HS-27A (cell line): Measurements from ENCODE around the gene FNDC1.
A peak's percentile ranks its signal among the peaks of the same experiment; 100 is the strongest.

ENCODE experiments used
- DNase-seq: peaks from one replicate; pipeline ENCODE4 v3.0.0-alpha.2; 2012; ENCODE audit warnings: low read depth, missing footprints

The FNDC1 gene

DNA sequence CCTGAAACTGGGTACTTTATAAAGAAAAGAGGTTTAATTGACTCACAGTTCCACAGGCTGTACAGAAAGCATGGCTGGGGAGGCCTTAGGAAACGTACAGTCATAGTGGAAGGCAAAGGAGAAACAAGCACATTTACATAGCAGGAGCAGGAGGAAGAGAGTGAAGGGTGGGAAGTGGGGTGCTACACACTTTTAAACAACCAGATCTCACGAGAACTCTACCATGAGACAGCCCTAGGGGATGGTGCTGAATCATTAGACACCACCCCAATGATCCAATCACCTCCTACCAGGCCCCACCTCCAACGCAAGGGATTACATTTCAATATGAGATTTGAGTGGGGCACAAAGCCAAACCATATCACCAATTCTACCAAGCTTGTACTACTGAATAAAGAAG is 7.4 kb upstream of the FNDC1 start:
- no peak for DNase-seq

DNA sequence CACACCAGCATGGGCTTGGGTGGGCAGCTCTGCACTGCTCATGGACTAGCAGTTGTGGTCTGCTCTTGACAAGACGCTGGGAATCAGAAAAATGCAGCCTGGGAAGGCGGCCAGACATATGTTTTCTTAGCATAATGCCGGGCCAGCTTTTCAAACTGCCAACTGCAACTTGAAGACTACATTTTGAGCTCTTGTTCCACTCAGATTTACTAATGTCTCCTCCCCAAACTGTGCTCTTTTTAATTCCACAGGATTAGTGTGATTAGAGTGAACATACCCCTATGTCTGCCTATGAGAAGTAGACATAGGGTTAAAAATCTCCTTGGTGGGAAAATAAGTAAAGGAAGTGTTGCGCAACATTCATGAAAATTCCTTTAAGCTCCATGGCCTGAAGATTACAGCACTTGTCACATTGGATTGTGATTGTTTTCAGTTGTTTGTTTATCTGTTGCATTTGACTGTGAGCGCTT is 5.3 kb upstream of the FNDC1 start:
- DNase-seq: peak; percentile 47

DNA sequence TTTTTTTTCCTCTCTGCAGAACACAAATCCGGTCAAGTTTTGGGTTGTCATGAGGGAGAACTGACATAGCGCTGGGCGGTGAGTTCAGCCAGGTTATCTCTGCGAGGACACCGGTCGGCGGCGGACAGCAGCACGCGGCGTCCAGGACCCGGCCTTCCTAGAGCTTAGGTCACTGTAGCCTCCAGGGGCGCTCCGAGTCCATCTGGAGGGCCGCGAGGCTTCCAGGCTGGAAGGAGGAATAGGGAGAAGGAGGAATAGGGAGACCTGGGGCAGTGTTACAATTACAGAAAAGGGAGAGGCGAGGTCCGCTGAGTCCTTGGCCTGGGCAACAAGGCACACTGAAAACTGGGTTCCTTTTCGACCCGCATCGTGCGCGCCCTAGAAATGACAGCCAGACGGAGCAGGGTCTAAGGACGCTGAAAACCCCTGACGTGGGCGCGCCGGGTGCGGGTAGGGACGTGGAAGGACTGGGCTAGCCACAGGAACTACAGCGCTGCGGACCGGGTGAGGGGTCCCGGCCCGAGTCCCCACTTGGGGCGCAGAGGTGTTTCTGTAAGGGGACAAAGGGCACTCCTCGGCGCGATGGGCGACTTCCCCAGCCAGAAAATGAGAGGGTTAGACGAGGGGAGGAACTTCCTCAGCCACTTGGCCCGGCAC is 536 bp upstream of the FNDC1 start:
- DNase-seq: no peak

DNA sequence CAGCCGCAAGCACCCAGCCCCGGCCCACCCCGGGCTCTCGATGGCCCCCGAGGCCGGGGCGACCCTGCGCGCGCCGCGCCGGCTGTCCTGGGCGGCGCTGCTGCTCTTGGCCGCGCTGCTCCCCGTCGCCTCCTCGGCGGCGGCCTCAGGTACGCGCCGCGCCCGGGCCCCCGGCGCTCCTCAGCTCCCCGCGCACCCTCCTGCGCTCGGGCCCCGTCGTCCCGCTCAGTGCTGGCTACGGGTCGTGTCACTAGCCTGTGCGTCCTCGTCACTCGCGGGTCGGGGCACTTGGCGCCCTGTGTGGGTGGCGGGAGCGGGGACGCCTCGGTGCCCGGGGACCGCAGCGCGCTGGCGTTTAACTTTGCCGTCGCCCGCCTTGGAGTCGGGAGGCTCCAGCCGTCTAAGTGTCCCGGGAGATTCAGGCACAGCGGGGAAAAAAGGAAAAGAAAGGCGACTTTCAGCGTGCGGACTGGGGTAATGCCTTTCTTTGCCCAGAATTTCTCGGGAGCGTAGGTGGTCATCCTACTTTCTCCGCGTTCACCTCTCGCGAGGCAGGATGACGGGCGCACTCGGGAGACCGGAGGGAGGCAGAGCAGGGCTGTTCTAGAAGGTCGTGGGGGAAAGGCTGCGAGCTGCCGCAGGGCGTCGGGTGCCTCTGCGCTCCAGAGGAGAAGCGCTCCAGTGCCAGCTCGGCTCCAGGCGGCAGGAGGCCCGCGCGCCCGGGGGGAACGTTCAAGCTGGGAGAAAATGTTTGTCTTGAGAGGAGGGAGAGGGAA is 545 bp downstream of the FNDC1 start:
- no peak for DNase-seq

DNA sequence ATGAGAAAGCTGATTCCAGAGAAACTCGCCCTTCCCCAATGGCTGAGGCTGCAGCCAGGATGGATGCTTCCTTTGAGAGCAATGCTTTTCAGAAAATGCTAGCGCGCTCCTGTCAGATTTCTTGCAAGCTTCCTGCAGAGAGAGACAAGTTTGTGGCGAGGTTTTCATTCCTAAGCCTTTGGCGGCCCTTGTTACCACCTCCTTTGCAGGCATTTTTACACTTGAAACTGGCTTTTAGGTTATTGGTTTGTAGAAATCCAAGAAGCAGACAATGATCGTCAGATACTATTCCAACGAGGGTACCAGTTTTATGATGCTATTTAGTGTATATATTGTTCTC is 1.1 kb downstream of the FNDC1 start:
- DNase-seq: no peak

DNA sequence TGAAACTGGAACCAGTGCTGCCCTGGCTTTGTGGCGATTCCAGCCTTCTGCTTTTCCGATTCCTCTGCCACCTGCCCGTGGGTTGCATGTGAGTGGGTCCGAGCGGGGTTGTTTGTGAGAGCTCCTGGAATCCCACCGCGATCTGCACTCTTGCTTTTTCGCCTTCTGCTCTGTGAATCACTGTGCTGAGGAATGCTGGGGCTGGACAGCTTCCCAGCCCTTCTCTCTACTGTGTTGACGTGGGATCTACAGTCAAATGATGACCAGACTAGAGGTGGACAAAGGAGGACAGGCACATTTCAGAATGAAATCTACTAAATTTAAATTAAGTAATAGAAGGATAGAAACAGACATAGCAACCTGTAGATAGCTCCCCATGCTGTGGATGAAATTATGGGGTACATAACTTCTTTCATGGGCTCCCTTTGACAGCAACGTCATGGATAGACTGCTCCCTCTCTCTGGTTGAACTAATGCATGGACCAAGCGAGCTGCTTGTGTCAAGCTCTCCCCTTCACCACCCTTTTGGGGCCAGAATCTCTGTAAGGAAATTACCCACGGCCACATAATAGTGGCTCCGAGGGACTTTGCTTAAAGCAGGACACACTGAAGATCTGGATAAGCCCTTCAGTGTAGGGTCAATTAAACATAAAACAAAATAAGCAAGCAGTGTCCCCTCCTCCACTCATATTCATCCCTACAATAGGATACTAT is 2.0 kb downstream of the FNDC1 start:
- DNase-seq: peak; percentile 51

DNA sequence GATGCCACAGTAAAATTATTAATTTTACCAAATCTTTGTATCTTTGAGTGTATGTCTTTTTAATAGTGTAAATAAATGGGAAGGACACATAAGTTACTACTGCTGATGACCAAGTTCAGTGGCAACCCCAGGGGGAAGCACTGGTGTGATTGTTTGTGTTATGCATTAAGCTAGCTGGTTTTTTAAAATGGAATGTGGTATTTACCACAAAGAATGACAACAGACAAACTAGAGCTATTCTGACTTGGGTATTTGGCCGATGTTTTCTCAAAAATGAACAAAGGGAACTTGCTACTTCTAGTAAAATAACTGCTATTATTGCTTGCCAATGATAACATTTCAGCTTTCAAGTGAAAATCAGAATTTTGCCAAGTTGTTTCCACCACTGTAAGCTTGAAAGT is 2.9 kb downstream of the FNDC1 start:
- DNase-seq: no peak

DNA sequence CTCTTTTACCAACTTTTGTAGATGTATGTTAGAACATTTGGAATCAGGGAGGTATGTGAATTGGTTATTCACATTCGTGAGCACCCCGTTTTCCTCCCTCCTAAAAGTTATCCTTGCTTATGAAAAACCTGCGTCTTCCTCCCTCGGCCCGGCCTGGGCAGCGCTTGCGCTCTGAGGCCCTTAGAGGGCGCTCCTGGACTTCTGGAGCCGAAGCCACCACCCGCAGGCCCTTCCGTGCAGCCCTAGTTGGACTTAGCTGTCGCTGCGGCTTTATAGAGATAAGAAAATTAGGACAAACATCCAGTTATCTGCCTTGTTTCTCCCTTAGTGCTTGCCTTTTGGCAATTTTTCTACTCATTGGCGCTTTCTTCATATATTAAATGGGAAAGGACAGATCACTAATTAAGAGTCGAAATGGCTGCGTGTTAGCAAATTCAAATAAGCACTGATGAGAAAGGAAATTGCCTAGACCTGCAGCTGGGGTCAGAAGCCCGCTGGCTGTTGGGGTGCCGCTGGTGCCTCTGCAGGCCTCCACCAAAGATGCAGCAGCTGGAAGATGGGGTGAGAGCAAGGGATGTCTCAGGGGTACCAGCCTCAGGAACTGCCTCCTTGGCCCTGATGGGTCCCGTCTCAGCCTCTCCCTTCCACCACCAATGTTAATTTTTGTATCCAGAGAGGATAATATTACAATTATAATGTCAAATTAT is 5.2 kb downstream of the FNDC1 start:
- peak; percentile 54 for DNase-seq

DNA sequence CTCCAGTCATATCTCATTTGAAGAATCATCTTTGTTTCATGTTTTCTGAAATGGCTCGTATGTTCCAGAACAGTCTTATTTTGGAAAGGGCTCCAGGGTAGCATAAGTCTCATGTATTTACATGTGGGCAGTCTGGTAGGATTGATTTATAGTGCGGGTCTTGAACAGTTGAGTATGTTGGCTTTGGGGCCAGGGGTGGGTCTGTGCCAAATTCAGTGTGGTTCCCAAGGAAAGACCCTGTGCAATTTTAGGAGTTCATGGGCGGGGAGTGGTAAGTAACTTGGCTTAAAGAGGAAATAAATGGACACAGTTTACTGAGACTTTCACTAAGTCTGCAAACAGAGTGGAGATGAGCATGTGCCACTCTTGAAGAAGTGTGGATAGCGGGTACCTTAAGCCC is 7.7 kb downstream of the FNDC1 start:
- DNase-seq: no peak

DNA sequence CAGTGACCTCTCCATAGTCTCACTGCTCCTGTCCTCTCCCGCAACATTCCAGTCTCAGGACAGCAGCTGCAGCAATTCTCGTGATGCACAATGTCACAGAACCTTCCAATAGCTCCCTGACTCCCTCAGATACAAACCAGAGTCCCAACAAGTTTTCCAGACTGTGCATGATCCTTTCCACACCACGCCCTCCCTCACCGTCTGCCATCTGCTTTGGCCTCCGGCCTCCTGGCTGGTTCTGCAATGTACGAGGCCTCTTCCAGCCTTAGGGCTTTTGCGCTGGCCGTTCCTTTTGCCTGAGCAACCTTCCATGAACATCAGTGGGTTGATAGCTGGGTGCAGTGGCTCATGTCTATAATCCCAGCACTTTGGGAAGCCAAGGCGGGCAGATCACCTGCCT is 9.6 kb downstream of the FNDC1 start:
- no peak for DNase-seq

DNA sequence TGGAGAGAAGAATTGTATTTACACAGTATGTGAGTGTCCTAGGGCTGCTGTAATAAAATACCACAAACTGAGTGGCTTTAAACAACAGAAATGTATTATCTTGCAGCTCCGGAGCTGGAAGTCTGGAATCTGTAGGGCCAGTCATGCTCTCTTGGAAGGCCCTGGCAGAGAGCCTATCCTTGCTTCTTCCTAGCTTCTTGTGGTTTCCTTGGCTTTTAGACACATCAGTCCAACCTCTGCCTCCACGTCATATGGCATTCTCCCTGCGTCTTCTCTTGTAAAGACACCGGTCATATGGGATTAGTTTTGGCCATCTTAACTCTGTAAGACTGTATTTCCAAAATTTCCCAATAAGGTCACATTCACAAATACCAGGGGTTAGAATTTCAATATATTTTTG is 10.8 kb downstream of the FNDC1 start:
- no peak for DNase-seq

DNA sequence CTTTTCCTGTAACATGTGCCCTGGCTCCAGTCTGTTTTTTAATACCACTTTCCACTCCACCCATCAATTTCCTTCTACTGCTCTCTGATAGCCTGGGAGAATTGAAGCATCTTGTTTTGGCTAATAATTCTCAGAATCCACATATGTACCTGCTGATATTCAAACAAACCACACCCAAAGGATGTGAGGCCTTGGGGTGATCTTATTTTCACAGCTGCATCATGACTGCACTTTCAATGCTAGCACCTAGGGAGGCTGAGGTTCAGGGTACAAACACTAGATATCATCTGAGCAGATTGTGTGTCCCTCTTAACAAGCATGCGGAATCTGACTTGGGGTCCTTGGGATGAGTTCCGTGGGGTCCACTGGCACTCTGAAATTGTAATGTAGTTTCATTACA is 12.7 kb downstream of the FNDC1 start:
- no peak for DNase-seq

DNA sequence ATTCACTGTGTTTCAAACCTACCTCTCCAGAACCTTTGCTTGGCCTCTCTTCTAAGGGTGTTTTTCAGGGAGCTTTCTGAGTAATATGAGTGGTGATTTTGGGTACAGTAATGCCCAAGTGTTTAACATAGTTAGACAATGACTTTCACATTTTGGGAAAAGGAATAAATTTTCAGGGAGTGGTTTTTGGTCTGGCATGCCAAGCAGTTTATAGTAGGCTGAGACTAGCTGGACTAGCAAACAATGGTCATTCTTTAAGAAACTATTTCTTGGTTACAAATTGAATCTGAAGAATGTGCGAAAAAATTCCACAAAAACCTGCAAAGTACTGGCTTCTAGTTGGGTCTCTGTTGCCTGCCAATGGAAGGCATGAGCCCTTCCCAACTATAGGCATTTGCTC is 15.4 kb downstream of the FNDC1 start:
- DNase-seq: peak; percentile 88

DNA sequence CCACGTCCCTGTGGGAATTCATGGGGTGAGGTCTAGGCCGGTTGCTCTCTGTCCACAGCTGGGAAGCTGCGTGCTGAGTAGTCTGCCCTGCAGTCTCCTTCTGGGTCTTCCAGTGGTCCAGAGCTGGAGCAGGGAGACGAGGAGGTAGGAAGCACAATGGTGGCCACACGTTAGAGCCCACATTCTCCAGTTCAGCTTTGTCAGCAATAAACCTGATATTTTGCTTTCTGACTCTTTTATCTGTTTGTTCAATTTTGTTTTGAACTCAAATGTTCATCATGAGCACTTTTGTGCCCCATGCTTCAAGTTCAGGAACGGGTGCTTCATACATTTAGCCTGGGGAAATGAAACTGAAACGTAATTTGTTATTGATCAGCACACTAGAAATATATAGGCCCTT is 21.3 kb downstream of the FNDC1 start:
- no peak for DNase-seq

DNA sequence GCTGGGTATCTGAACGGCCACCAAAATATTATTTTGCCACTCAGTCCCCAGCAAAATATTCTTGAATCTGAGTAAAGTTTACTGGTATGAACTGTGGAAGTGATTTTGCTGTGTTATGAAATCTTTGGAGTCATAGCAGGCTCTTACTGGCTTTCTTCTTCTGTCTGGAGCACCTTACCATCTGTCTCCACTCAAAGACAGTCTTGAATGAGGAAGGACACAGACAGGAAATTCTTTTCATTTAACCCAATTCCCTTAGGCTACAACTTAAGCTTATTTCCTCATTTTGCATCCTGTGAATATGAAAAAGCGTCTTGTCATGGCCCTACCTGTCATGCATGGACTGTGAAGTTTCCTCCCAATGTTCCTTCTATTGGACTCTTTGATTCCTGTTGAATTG is 24.7 kb downstream of the FNDC1 start:
- no peak for DNase-seq

DNA sequence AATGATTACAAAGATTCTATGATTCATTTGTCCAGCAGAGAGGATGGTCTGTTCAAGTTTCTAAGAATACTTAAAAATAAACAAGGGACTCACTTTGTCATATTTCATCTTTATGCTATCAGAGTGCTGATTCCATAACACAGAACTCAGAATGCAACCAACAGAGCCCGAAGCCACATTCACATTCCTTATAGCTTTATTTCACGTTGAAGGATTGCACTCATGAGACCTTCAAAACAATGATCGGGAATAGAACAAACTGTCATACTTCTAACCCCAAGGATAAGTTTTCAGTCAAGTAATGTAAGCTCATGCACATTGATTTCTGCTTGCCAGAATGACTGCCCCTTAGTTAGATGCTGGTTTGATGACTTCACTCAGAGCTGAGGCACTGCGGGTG is 25.2 kb downstream of the FNDC1 start:
- DNase-seq: no peak

DNA sequence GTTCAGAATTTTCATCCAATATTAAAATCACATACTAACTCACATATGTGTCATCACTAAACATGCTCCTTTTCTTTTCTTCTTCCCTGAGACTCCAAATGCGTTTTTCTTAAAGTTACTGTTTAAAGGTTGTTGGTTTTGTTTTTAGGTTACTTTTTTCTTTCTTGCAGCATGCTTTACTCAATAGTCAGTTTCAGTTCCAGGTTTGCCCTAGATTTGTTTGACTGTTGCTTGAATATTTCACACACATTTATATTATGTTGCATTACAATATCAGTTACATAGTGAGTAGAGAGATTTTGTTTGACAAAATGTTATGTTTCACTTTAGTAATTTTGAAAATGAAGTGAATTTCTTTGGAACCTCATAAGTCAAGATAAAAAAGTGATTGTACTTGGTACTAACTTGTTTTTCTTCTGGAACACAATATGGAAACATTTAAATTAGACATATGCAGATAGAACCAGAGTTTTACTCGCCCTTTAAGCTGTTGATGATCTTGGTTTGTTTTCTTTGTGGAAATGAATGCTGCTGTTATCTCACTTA is 27.3 kb downstream of the FNDC1 start:
- no peak for DNase-seq

DNA sequence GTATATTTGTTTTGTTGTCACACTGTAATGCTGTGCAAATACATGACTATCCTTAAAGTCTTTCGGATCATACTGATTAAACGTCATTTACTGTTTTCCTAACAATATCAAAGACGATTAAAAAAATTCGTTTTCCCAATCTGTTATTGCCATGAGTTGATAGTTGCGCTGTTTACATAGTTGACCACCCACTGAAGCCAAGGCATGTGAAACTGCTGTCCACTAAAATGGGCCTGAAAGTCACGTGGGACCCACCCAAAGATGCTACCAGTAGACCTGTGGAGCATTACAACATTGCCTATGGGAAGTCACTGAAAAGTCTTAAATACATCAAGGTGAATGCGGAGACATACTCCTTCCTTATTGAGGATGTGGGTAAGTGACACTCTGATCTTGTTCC is 28.1 kb downstream of the FNDC1 start:
- no peak for DNase-seq

DNA sequence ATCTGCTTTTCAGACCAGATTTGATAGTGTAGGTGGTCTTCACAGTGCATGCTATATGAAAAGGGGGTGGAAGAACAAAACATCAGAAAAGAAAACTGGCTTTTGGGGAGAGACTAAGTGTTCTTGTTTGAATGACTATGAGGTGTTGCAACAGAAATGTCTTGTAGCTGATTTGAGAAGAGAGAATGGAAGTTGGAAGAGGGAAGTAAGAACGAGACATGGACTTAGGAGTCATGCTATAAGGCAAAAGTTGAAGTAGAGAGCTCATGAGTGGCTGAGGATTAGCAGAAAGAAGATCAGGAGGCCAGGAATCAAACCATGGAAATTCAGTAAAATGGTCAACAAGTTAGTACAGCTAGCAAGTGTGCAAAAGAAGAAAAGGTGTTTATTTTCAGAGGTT is 32.1 kb downstream of the FNDC1 start:
- DNase-seq: no peak

DNA sequence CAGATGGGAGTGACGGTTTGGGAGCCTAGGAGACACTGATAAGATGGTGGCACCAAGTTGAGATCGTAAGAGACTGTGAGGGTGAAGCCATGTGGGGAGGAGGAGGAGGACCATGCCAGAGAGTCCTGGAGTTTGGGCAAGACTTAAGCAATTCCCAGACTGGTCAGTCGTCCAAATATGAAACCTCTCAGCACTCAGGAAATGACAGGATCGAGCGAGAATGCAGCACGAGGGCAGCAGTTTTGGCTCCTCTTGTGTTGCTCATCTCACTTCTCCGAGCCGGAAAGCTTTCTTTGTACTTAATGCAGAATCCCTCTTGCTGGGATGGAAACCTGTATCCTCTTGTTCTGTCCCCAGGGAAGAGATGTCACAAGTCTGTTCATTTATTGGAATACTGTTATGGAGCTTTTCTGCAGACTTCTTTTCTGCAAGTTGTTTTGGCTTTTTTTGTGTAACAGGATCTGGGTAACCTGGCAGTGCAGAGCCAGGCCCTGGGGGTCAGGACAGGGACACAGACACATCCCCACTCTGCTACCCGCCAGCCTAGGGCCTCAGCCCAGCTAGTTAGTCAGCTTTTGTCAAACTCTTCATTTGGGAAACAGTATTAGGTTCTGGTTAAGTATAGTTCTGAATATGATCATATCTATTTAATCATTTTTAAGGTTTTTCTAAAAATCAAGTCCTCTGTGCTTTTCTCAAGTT is 34.3 kb downstream of the FNDC1 start:
- peak; percentile 94 for DNase-seq

DNA sequence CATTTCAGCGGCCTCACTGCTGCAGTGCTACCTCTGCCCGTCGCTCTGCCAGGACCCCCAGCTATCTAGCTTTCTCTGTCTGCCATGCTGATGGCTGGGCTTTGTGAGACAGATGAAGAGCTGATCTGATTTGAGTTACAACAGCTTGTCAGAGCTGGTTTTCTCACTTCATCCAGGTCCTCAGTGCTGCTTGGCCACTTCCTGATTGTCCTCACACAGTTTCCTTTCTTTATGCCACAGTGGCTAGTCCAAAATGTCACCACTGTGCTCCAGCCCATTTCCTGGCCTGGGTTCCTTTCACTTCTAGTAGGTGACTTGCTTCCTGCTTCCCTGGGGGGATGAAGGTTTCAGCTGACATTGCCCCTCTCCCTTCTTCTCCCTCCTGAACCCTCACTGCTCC is 35.4 kb downstream of the FNDC1 start:
- no peak for DNase-seq

DNA sequence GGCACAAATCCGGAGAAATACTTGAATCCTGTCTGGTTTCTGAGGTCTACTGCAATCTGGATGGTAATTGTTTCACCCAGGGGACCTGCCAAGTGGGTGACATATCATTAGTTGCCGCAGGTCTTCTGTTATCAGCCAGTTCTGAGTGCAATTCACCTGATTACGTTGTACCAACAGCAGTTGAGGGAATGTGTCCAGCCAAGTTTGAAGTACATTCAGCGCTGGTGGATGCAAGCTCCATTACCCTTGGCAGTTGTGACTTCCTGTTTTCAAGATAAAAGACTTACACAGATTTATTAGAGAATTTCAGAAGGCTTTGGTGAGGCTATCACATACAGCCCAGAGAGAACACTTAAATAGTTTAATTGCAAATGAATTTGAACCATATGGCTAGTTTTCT is 42.8 kb downstream of the FNDC1 start:
- DNase-seq: no peak
